MCF 10A (cell line): ENCODE results near the gene ARL15. TPM values are rescaled to one million over a fixed set of nuclear protein-coding genes. Genes with fewer than 3 reads are reported as not detected.
A peak's percentile ranks its signal among the peaks of the same experiment; 100 is the strongest.

Experiments used
- BruUV-seq: library from RNA; stranded (reverse); fragments of 400-500 nt; replicated peaks from 2 replicates; lab custom pipeline; 2021; lab: Mats Ljungman, UMichigan
- CTCF ChIA-PET: fragments of 300-600 bp; sonication (Branson Sonifier 250); formaldehyde crosslinking; extraction: SDS; loops from one replicate; lab custom pipeline; 2021; ENCODE audit warnings: antibody characterized with exemption, inconsistent platforms; lab: Yijun Ruan, JAX
- POLR2A ChIA-PET: fragments of 300-600, 350-650 bp; sonication (Branson Sonifier 250); formaldehyde crosslinking; extraction: SDS; loops from one replicate; lab custom pipeline; 2020; ENCODE audit warnings: antibody characterized with exemption, inconsistent platforms; lab: Yijun Ruan, JAX
- DNase-seq: peaks from one replicate; pipeline ENCODE4 v3.0.0-alpha.2; 2018; ENCODE audit not compliant: unreplicated experiment
- H3K27ac Mint-ChIP-seq: one replicate; pipeline ENCODE4 v1.8.0; 2022; ENCODE audit warnings: mild to moderate bottlenecking, low read depth, mixed read lengths; ENCODE audit not compliant: unreplicated experiment
- H3K27me3 Mint-ChIP-seq: one replicate; pipeline ENCODE4 v1.8.0; 2022; ENCODE audit warnings: mixed read lengths; ENCODE audit not compliant: insufficient read depth, unreplicated experiment
- H3K36me3 Mint-ChIP-seq: one replicate; pipeline ENCODE4 v1.8.0; 2022; ENCODE audit warnings: mild to moderate bottlenecking, moderate library complexity, mixed read lengths; ENCODE audit not compliant: insufficient read depth, unreplicated experiment
- H3K4me1 Mint-ChIP-seq: one replicate; pipeline ENCODE4 v1.8.0; 2022; ENCODE audit warnings: mixed read lengths; ENCODE audit not compliant: insufficient read depth, unreplicated experiment
- H3K4me3 Mint-ChIP-seq: one replicate; pipeline ENCODE4 v1.8.0; 2022; ENCODE audit warnings: mild to moderate bottlenecking, moderate library complexity, mixed read lengths; ENCODE audit not compliant: unreplicated experiment
- H3K9me3 Mint-ChIP-seq: one replicate; pipeline ENCODE4 v1.8.0; 2022; ENCODE audit warnings: mixed read lengths; ENCODE audit not compliant: unreplicated experiment
- intact Hi-C: fragments of 100-400 bp; cut with micrococcal nuclease; formaldehyde crosslinking; loops from 2 replicates; pipeline ENCODE4 v1.14.1; 2022
- total RNA-seq: library from RNA; stranded (reverse); gene quantifications from 2 replicates; pipeline ENCODE4 v1.2.3, GENCODE V29; 2022
- TF ChIP-seq, protein P1 (sequence below): fragments of 200-600 bp; IDR thresholded peaks from one replicate; pipeline ENCODE4 v1.8.0; 2022; ENCODE audit warnings: antibody characterized with exemption, mild to moderate bottlenecking; ENCODE audit not compliant: unreplicated experiment

Gene ARL15
- total RNA-seq, 1 experiment from 2014 or later = 11.3 TPM

DNA sequence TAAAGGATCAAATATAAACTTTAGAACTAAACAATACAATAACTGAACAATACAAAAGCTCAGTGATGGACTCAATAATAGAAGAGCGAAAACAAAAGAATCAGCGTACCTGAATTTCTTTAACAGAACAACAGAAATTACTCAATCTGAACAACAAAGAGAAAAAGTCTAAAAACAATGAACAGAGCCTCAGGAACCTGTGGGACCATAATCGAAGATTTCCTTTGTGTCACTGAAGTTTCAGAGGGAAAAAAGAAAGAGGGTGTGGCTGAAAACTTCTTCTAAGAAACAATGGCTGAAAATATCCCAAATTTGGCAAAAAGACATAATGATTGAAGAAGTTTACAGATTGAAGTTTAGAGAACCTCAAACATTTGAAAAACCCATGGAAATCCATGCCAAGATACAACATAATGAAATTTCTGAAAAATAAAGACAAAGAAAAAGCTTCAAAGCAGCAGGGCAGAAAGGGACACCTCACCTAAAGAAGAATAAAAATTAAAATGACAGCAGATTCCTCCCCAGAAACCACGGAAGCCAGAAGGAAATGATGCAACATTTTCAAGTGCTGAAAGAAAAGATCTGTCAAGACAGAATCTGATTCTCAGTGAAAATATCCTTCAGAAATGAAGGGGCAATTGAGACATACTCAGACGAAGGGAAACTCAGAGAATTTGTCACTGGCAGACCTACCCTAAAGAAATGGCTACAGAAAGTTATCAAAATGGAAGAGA, 288.8 kb downstream of the ARL15 start:
- Mint-ChIP-seq H3K9me3 (no peaks in the 10 kb centered on the region), H3K4me1 (peaks cover 16% of the 10 kb centered on the region), H3K27ac (peak overlapping the region; percentile 68), H3K4me3 (no peak overlapping the region), H3K36me3 (no peaks in the 10 kb centered on the region), H3K27me3 (no peaks in the 10 kb centered on the region)
- BruUV-seq = TSS peak; percentile 83
- POLR2A ChIA-PET = no interaction called here
- TF ChIP-seq, protein P1, sequence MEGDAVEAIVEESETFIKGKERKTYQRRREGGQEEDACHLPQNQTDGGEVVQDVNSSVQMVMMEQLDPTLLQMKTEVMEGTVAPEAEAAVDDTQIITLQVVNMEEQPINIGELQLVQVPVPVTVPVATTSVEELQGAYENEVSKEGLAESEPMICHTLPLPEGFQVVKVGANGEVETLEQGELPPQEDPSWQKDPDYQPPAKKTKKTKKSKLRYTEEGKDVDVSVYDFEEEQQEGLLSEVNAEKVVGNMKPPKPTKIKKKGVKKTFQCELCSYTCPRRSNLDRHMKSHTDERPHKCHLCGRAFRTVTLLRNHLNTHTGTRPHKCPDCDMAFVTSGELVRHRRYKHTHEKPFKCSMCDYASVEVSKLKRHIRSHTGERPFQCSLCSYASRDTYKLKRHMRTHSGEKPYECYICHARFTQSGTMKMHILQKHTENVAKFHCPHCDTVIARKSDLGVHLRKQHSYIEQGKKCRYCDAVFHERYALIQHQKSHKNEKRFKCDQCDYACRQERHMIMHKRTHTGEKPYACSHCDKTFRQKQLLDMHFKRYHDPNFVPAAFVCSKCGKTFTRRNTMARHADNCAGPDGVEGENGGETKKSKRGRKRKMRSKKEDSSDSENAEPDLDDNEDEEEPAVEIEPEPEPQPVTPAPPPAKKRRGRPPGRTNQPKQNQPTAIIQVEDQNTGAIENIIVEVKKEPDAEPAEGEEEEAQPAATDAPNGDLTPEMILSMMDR = no peak
- DNase-seq = peak; percentile 26
- CTCF ChIA-PET = interaction anchor here (0.6 kb wide), 2 partner anchors 13 to 1145 kb away, joined by 3 to 4 read pairs; no protein-coding TSS in a partner anchor
- intact Hi-C loops = no loop called here

DNA sequence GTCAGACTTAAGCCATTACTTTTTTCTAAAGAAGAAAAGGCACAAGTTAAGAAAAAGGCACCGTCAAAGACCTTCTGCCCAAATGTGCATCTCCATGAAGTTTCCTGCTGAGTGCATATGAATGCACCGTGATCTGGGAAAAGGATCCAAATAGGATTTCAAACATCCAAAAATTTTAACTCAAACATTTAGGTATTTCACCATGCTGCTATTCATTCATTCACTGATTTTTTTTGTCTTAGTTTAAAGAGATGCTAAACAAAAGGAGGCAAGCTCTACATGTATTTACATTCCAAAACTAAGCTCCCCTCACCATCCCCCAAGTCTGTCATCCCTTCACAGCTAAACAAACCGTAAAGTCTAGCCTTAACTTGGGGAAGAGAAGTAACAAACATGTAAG, 291.9 kb downstream of the ARL15 start:
- H3K9me3 Mint-ChIP-seq = peaks cover 7% of the 10 kb centered on the region
- no peak for DNase-seq
- no peak overlapping the region for H3K4me3 Mint-ChIP-seq
- ChIA-PET POLR2A (no interaction called here), CTCF (no interaction called here)
- intact Hi-C loops = no loop called here
- peaks cover 18% of the 10 kb centered on the region for H3K4me1 Mint-ChIP-seq
- H3K27ac Mint-ChIP-seq = no peak overlapping the region
- no peaks in the 10 kb centered on the region for H3K36me3 Mint-ChIP-seq
- H3K27me3 Mint-ChIP-seq = no peaks in the 10 kb centered on the region
- TF ChIP-seq, protein P1 = no peak
- BruUV-seq = no TSS peak

DNA sequence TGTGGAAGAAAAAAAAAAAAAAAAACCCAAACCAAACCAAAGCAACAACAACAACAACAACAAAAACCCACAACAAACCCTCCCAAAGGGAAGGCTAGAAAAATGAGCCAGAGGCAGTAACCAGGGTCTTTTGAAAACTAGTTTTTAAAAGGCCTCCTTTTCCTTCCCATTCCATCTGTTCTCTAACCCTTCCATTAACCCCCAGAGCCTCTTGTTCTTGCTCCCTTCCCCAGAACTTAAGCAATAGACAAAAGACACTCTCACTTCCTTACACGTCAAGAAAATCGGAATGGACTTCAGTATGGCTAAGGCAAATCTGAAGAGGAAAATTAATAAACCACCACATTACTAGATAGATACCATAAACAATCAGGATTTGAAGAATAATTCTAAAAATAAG, 292.8 kb downstream of the ARL15 start:
- DNase-seq = no peak
- intact Hi-C loops = no loop called here
- no TSS peak for BruUV-seq
- Mint-ChIP-seq H3K36me3 (no peaks in the 10 kb centered on the region), H3K27me3 (no peaks in the 10 kb centered on the region), H3K4me3 (no peak overlapping the region), H3K27ac (no peak overlapping the region), H3K4me1 (peaks cover 21% of the 10 kb centered on the region), H3K9me3 (peaks cover 7% of the 10 kb centered on the region)
- POLR2A ChIA-PET = no interaction called here
- CTCF ChIA-PET = interaction anchor here (0.9 kb wide), 1 partner anchor 211 kb away, joined by 5 read pairs; no protein-coding TSS in a partner anchor
- TF ChIP-seq, protein P1 = no peak

DNA sequence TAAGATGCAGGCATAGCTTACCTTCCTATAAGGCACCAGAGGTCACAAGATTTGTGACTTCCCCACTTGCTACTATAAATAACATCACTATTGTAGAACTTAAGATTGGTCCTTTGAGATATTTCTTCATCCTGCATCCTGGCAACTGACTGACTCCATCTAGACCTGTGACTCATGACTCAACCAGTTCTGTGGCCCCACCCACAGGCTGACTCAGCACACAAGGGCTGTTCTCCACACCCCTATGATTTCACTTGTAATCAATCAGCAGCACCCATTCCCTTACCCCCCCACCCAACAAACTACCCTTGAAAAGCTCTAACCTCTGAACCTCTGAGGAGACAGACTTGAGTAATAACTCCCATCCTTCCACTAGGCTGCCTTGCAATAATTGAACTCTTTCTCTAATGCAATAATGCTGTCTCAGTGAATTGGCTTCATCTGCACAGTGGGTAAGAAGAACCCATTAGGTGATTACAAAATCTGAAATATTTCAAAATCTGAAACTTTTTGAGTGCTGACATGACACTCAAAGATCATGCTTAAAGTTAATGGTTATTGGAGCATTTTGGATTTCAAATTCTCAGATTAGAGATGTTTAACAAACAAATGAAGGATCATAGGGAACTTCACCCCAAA, 296.7 kb downstream of the ARL15 start:
- ChIA-PET CTCF (no interaction called here), POLR2A (no interaction called here)
- Mint-ChIP-seq H3K9me3 (peaks cover 7% of the 10 kb centered on the region), H3K27ac (peak overlapping the region; percentile 67), H3K4me3 (no peak overlapping the region), H3K36me3 (no peaks in the 10 kb centered on the region), H3K4me1 (peaks cover 10% of the 10 kb centered on the region), H3K27me3 (no peaks in the 10 kb centered on the region)
- BruUV-seq = no TSS peak
- intact Hi-C loops = no loop called here
- TF ChIP-seq, protein P1 = no peak
- peak; percentile 79 for DNase-seq
